ENCODE results near the gene FAM168A.

Gene FAM168A

GRCh38 chr11:73420136-73420535 lies 177.8 kb downstream of the FAM168A start:
- DNase-seq, result no peak

GRCh38 chr11:73416786-73417185 lies 181.1 kb downstream of the FAM168A start:
- DNase-seq, result no peak

GRCh38 chr11:73415854-73416615 lies 181.9 kb downstream of the FAM168A start:
- no peak for DNase-seq

GRCh38 chr11:73414977-73415651 lies 182.8 kb downstream of the FAM168A start:
- DNase-seq, result no peak

- no peak for DNase-seq
These were observed 184.7 kb downstream of the FAM168A start for GRCh38 chr11:73413256-73413655.

GRCh38 chr11:73412308-73412707 lies 185.6 kb downstream of the FAM168A start:
- DNase-seq, result no peak

GRCh38 chr11:73411031-73411430 lies 186.9 kb downstream of the FAM168A start:
- DNase-seq, result no peak

- no peak for DNase-seq
These were observed 187.3 kb downstream of the FAM168A start for GRCh38 chr11:73410627-73411026.

- no peak for DNase-seq
These were observed 188.5 kb downstream of the FAM168A start for GRCh38 chr11:73409431-73409830.

- DNase-seq, result no peak
These were observed 191.3 kb downstream of the FAM168A start for GRCh38 chr11:73406619-73407018.

- no peak for DNase-seq
These were observed 191.8 kb downstream of the FAM168A start for GRCh38 chr11:73406131-73406530.

- no peak for DNase-seq
These were observed 192.8 kb downstream of the FAM168A start for GRCh38 chr11:73405146-73405510.

GRCh38 chr11:73404506-73405145 lies 193.3 kb downstream of the FAM168A start:
- no peak for DNase-seq

GRCh38 chr11:73404048-73404447 lies 193.9 kb downstream of the FAM168A start:
- no peak for DNase-seq

GRCh38 chr11:73403541-73403940 lies 194.4 kb downstream of the FAM168A start:
- DNase-seq, result no peak

GRCh38 chr11:73402834-73403185 lies 195.1 kb downstream of the FAM168A start:
- no peak for DNase-seq

- no peak for DNase-seq
These were observed 195.7 kb downstream of the FAM168A start for GRCh38 chr11:73401924-73402833.

GRCh38 chr11:73401217-73401923 lies 196.5 kb downstream of the FAM168A start:
- DNase-seq, result no peak

GRCh38 chr11:73400293-73400692 lies 197.6 kb downstream of the FAM168A start:
- no peak for DNase-seq

GRCh38 chr11:73399636-73400035 lies 198.3 kb downstream of the FAM168A start:
- DNase-seq, result no peak

- no peak for DNase-seq
These were observed 198.7 kb downstream of the FAM168A start for GRCh38 chr11:73399159-73399590.

GRCh38 chr11:73398721-73399120 lies 199.2 kb downstream of the FAM168A start:
- DNase-seq, result no peak
